Osteocyte (in vitro differentiated cells): Measurements from ENCODE around the gene SEMA3D. TPM values are rescaled to one million over a fixed set of nuclear protein-coding genes. Genes with fewer than 3 reads are reported as not detected.

Experiments
- DNase-seq: peaks from one replicate; pipeline ENCODE4 v3.0.0; 2021; ENCODE audit warnings: mixed read lengths; ENCODE audit not compliant: unreplicated experiment; ENCODE audit errors: extremely low spot score
- H3K27ac Mint-ChIP-seq: one replicate; pipeline ENCODE4 v1.8.0; 2021; ENCODE audit warnings: mild to moderate bottlenecking, mixed read lengths; ENCODE audit not compliant: unreplicated experiment
- H3K27me3 Mint-ChIP-seq: one replicate; pipeline ENCODE4 v1.8.0; 2021; ENCODE audit warnings: mixed read lengths; ENCODE audit not compliant: unreplicated experiment
- H3K36me3 Mint-ChIP-seq: one replicate; pipeline ENCODE4 v1.8.0; 2021; ENCODE audit warnings: mixed read lengths; ENCODE audit not compliant: unreplicated experiment
- H3K4me1 Mint-ChIP-seq: one replicate; pipeline ENCODE4 v1.8.0; 2021; ENCODE audit warnings: mixed read lengths; ENCODE audit not compliant: unreplicated experiment
- H3K4me3 Mint-ChIP-seq: one replicate; pipeline ENCODE4 v1.8.0; 2021; ENCODE audit warnings: mild to moderate bottlenecking, moderate library complexity, mixed read lengths; ENCODE audit not compliant: unreplicated experiment
- H3K9me3 Mint-ChIP-seq: one replicate; pipeline ENCODE4 v1.8.0; 2021; ENCODE audit warnings: mixed read lengths; ENCODE audit not compliant: unreplicated experiment
- total RNA-seq: library from RNA; stranded (reverse); gene quantifications from 2 replicates; pipeline ENCODE4 v1.2.1, GENCODE V29; 2021
- TF ChIP-seq, protein P1 (sequence below): fragments of 200-600 bp; sonication (generic); IDR thresholded peaks from 2 replicates; pipeline ENCODE4 v1.5.0; 2021; ENCODE audit warnings: antibody characterized with exemption, mild to moderate bottlenecking, moderate library complexity

SEMA3D gene
- total RNA-seq, 1 donor from 2014 or later, result 18.6 TPM

DNA sequence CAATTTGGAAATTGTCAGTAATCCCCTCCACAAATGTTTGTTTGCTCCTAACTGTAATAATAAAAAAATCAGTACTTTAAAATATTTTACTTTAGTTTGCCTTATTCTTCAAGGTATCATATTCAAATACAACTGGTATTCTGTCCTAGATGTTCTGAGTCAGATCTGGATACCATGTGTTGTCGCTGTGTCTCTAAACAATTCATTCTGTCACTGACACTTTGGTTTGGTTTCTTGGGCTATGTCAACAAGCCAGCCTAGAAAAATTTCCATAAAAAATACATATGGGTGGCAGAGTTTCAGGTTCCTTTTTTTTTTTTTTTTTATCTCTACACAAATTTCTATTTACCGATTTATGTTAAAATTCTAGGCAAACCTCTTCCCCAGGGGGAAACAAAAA, 33.2 kb upstream of the SEMA3D start:
- TF ChIP-seq, protein P1, sequence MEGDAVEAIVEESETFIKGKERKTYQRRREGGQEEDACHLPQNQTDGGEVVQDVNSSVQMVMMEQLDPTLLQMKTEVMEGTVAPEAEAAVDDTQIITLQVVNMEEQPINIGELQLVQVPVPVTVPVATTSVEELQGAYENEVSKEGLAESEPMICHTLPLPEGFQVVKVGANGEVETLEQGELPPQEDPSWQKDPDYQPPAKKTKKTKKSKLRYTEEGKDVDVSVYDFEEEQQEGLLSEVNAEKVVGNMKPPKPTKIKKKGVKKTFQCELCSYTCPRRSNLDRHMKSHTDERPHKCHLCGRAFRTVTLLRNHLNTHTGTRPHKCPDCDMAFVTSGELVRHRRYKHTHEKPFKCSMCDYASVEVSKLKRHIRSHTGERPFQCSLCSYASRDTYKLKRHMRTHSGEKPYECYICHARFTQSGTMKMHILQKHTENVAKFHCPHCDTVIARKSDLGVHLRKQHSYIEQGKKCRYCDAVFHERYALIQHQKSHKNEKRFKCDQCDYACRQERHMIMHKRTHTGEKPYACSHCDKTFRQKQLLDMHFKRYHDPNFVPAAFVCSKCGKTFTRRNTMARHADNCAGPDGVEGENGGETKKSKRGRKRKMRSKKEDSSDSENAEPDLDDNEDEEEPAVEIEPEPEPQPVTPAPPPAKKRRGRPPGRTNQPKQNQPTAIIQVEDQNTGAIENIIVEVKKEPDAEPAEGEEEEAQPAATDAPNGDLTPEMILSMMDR, result no peak
- Mint-ChIP-seq H3K9me3 (no peaks in the 10 kb centered on the region), H3K4me3 (no peak overlapping the region), H3K27me3 (no peaks in the 10 kb centered on the region), H3K36me3 (no peaks in the 10 kb centered on the region), H3K4me1 (peaks cover 11% of the 10 kb centered on the region), H3K27ac (no peak overlapping the region)
- DNase-seq, result no peak

DNA sequence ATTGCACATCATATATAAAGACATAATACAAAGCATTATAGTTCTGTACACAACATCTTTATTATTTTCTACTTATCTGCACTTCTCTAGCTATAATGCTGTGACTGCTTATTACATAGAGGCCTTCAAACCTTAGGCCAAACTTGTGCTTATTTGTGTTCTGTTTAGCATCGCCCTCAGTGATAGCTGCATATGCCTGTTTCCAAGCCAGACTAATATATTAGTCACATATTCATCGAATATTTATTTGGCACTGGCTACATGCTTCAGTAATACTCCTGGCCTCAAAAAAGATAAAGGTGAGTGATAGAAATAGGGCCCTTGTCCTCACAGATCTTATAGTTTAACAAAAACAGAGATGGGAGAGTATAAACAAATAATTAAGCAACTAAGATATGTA, 30.2 kb upstream of the SEMA3D start:
- TF ChIP-seq, protein P1, result no peak
- no peaks in the 10 kb centered on the region for H3K9me3 Mint-ChIP-seq
- no peaks in the 10 kb centered on the region for H3K4me1 Mint-ChIP-seq
- H3K4me3 Mint-ChIP-seq, result no peak overlapping the region
- H3K27ac Mint-ChIP-seq, result no peak overlapping the region
- H3K36me3 Mint-ChIP-seq, result no peaks in the 10 kb centered on the region
- no peaks in the 10 kb centered on the region for H3K27me3 Mint-ChIP-seq
- DNase-seq, result no peak

DNA sequence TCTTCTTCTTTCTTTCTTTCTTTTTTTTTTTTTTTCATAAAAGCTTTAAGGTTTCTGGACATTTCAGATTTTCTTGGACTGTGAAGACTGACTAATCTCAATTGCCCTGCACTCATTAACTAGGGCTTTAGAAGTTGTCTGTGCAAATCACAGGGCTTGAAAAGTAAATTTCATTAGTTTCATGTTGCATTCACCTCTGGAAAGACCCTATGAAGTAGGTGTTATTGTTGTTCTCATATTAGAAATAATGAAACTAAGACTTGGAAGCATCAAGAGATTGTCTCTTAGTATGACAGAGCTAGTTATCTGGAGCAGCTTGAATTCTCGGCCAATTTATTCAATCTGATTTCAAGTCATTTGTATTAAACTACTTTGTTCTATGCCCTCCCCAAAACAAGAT, 28.2 kb upstream of the SEMA3D start:
- Mint-ChIP-seq H3K9me3 (no peaks in the 10 kb centered on the region), H3K27me3 (no peaks in the 10 kb centered on the region), H3K36me3 (no peaks in the 10 kb centered on the region), H3K4me1 (no peaks in the 10 kb centered on the region), H3K27ac (no peak overlapping the region), H3K4me3 (no peak overlapping the region)
- DNase-seq, result no peak
- TF ChIP-seq, protein P1, result no peak

DNA sequence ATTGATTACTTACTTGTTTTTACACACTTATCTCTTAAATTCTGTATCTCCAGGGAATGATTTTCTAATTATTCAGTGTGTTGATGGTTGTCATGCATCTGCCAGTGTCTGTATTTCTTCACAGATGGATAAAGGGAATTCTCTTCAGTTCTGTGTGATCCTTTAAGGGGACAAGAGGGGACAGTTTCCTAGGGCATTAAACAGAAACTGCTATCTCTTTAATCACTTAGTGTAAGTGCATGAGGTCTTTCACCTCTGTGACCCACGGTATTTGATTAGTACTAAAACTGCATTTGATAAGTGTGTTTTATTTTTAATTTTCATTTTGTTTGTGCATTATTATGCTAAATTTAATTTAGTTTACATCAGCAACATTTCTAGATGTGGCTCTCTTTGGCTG, 26.6 kb upstream of the SEMA3D start:
- DNase-seq, result no peak
- Mint-ChIP-seq H3K36me3 (no peaks in the 10 kb centered on the region), H3K9me3 (no peaks in the 10 kb centered on the region), H3K27ac (no peak overlapping the region), H3K4me1 (no peaks in the 10 kb centered on the region), H3K27me3 (no peaks in the 10 kb centered on the region), H3K4me3 (no peak overlapping the region)
- TF ChIP-seq, protein P1, result no peak

DNA sequence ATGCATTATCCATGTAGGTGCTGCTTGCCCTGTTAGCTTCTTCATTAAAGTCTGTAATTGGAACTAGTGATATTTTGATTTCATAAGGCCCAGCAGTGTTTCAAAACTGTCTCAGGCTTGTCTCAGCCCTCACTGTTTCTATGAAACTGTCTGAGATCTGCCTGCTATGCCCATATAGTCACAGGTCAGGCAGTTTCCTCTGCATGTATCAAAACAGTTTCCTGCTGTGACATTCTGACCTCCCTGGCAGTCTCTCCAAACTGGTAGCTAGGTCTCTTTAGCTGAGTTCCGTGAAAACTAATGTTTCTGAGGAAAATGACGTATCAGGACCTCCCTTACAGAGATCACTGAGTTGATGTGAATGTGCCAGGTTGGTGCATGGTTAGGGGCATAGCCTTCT, 18.9 kb upstream of the SEMA3D start:
- TF ChIP-seq, protein P1, result no peak
- no peaks in the 10 kb centered on the region for H3K27me3 Mint-ChIP-seq
- peaks cover 11% of the 10 kb centered on the region for H3K4me1 Mint-ChIP-seq
- H3K4me3 Mint-ChIP-seq, result no peak overlapping the region
- H3K9me3 Mint-ChIP-seq, result peaks cover 8% of the 10 kb centered on the region
- no peak overlapping the region for H3K27ac Mint-ChIP-seq
- peaks cover 4% of the 10 kb centered on the region for H3K36me3 Mint-ChIP-seq
- no peak for DNase-seq
